ENCODE data around the gene BTBD19. TPM values are rescaled to one million over a fixed set of nuclear protein-coding genes. Genes with fewer than 3 reads are reported as not detected.
A peak's percentile ranks its signal among the peaks of the same experiment; 100 is the strongest.

BTBD19 gene
- total RNA-seq, 1 donor from 2014 or later, result 51.2 TPM

- no peaks in the 10 kb centered on the region for H3K9me3 Mint-ChIP-seq (ENCODE audit: unreplicated experiment)
- peaks cover 27% of the 10 kb centered on the region for H3K4me1 Mint-ChIP-seq (ENCODE audit: unreplicated experiment)
- H3K27me3 Mint-ChIP-seq (ENCODE audit: unreplicated experiment), result no peaks in the 10 kb centered on the region
- no peak for DNase-seq (ENCODE audit: extremely low spot score, unreplicated experiment)
- H3K4me3 Mint-ChIP-seq (ENCODE audit: unreplicated experiment), result no peak overlapping the region
- TF ChIP-seq CTCF (IDR thresholded peaks at IDR 0.05), result no peak
- H3K27ac Mint-ChIP-seq (ENCODE audit: unreplicated experiment), result no peak overlapping the region
- H3K36me3 Mint-ChIP-seq (ENCODE audit: unreplicated experiment), result peaks cover 19% of the 10 kb centered on the region
These were observed 23.3 kb upstream of the BTBD19 start for GRCh38 chr1:44785029-44785380.

- TF ChIP-seq CTCF (IDR thresholded peaks at IDR 0.05), result no peak
- peaks cover 27% of the 10 kb centered on the region for H3K4me1 Mint-ChIP-seq (ENCODE audit: unreplicated experiment)
- no peaks in the 10 kb centered on the region for H3K27me3 Mint-ChIP-seq (ENCODE audit: unreplicated experiment)
- peak overlapping the region; percentile 47 for H3K4me3 Mint-ChIP-seq (ENCODE audit: unreplicated experiment)
- no peak overlapping the region for H3K27ac Mint-ChIP-seq (ENCODE audit: unreplicated experiment)
- no peak for DNase-seq (ENCODE audit: extremely low spot score, unreplicated experiment)
- H3K36me3 Mint-ChIP-seq (ENCODE audit: unreplicated experiment), result peaks cover 13% of the 10 kb centered on the region
- H3K9me3 Mint-ChIP-seq (ENCODE audit: unreplicated experiment), result no peaks in the 10 kb centered on the region
These were observed 22.7 kb upstream of the BTBD19 start for GRCh38 chr1:44785501-44786137.

- DNase-seq (ENCODE audit: extremely low spot score, unreplicated experiment), result no peak
- H3K27me3 Mint-ChIP-seq (ENCODE audit: unreplicated experiment), result no peaks in the 10 kb centered on the region
- TF ChIP-seq CTCF (IDR thresholded peaks at IDR 0.05), result peak; percentile 91
- peaks cover 27% of the 10 kb centered on the region for H3K4me1 Mint-ChIP-seq (ENCODE audit: unreplicated experiment)
- H3K9me3 Mint-ChIP-seq (ENCODE audit: unreplicated experiment), result no peaks in the 10 kb centered on the region
- H3K4me3 Mint-ChIP-seq (ENCODE audit: unreplicated experiment), result peak overlapping the region; percentile 47
- H3K36me3 Mint-ChIP-seq (ENCODE audit: unreplicated experiment), result peaks cover 9% of the 10 kb centered on the region
- H3K27ac Mint-ChIP-seq (ENCODE audit: unreplicated experiment), result peak overlapping the region; percentile 72
These were observed 22.0 kb upstream of the BTBD19 start for GRCh38 chr1:44786138-44786840.

GRCh38 chr1:44786841-44787426 lies 21.4 kb upstream of the BTBD19 start:
- DNase-seq (ENCODE audit: extremely low spot score, unreplicated experiment), result no peak
- TF ChIP-seq CTCF (IDR thresholded peaks at IDR 0.05), result no peak
- H3K4me3 Mint-ChIP-seq (ENCODE audit: unreplicated experiment), result no peak overlapping the region

GRCh38 chr1:44787506-44787905 lies 20.8 kb upstream of the BTBD19 start:
- no peak for DNase-seq (ENCODE audit: extremely low spot score, unreplicated experiment)

More at GRCh38 chr1:44786841-44787426, 21.4 kb upstream of the BTBD19 start:
- peaks cover 3% of the 10 kb centered on the region for H3K36me3 Mint-ChIP-seq (ENCODE audit: unreplicated experiment)
- no peaks in the 10 kb centered on the region for H3K27me3 Mint-ChIP-seq (ENCODE audit: unreplicated experiment)
- peak overlapping the region; percentile 72 for H3K27ac Mint-ChIP-seq (ENCODE audit: unreplicated experiment)
- peaks cover 27% of the 10 kb centered on the region for H3K4me1 Mint-ChIP-seq (ENCODE audit: unreplicated experiment)
- H3K9me3 Mint-ChIP-seq (ENCODE audit: unreplicated experiment), result no peaks in the 10 kb centered on the region

More at GRCh38 chr1:44787506-44787905, 20.8 kb upstream of the BTBD19 start:
- Mint-ChIP-seq H3K27me3 (ENCODE audit: unreplicated experiment) (no peaks in the 10 kb centered on the region), H3K27ac (ENCODE audit: unreplicated experiment) (no peak overlapping the region), H3K9me3 (ENCODE audit: unreplicated experiment) (no peaks in the 10 kb centered on the region), H3K4me3 (ENCODE audit: unreplicated experiment) (no peak overlapping the region), H3K4me1 (ENCODE audit: unreplicated experiment) (peaks cover 27% of the 10 kb centered on the region), H3K36me3 (ENCODE audit: unreplicated experiment) (peaks cover 3% of the 10 kb centered on the region)
- no peak for TF ChIP-seq CTCF (IDR thresholded peaks at IDR 0.05)
